GM19043 (cell line): ENCODE measurements around the gene UPK3BL2.
"Not testable (repeated sequence)": the region's sequence is repeated elsewhere in the genome, so short reads cannot be mapped to it uniquely, and the experiment has no call there.

Experiments used
- ATAC-seq: cut with Tn5 transposase; IDR thresholded peaks from one replicate; pipeline ENCODE4 v1.9.1; 2021; ENCODE audit warnings: low read depth; ENCODE audit not compliant: unreplicated experiment

Gene UPK3BL2

GRCh38 chr7:102543596-102543995 lies at the start of gene UPK3BL2:
UPK3BL2 (minus strand) TSS chr7:102543696; CDS start chr7:102543636, 60 bp downstream.
- ATAC-seq, result not testable (repeated sequence)

- peak; percentile 45 for ATAC-seq
Measured at GRCh38 chr7:102592477-102593019, 49.1 kb upstream of the UPK3BL2 start.

- not testable (repeated sequence) for ATAC-seq
Measured at GRCh38 chr7:102589857-102590256, 46.4 kb upstream of the UPK3BL2 start.

- ATAC-seq, result not testable (repeated sequence)
Measured at GRCh38 chr7:102583495-102583894, 40.0 kb upstream of the UPK3BL2 start.

- not testable (repeated sequence) for ATAC-seq
Measured at GRCh38 chr7:102581722-102582121, 38.2 kb upstream of the UPK3BL2 start.

GRCh38 chr7:102578486-102578885 lies 35.0 kb upstream of the UPK3BL2 start:
- not testable (repeated sequence) for ATAC-seq

- ATAC-seq, result not testable (repeated sequence)
Measured at GRCh38 chr7:102577315-102578240, 34.1 kb upstream of the UPK3BL2 start.

- ATAC-seq, result not testable (repeated sequence)
Measured at GRCh38 chr7:102576363-102576762, 32.9 kb upstream of the UPK3BL2 start.

GRCh38 chr7:102574607-102575006 lies 31.1 kb upstream of the UPK3BL2 start:
- ATAC-seq, result not testable (repeated sequence)

- peak; percentile 93 for ATAC-seq
Measured at GRCh38 chr7:102572261-102573239, 29.1 kb upstream of the UPK3BL2 start, which contains the start of gene POLR2J3. POLR2J3 (minus strand) TSS chr7:102572583; CDS start chr7:102572521, 62 bp downstream.

GRCh38 chr7:102568620-102569019 lies 25.1 kb upstream of the UPK3BL2 start:
- ATAC-seq, result not testable (repeated sequence)

- not testable (repeated sequence) for ATAC-seq
Measured at GRCh38 chr7:102550808-102551422, 7.4 kb upstream of the UPK3BL2 start, which contains the start of gene SPDYE2. SPDYE2 (plus strand) TSS chr7:102551226; CDS start chr7:102553256, 2,030 bp downstream.

GRCh38 chr7:102546353-102546752 lies 2.9 kb upstream of the UPK3BL2 start:
- peak; percentile 83 for ATAC-seq

- not testable (repeated sequence) for ATAC-seq
Measured at GRCh38 chr7:102545288-102545687, 1.8 kb upstream of the UPK3BL2 start.

- not testable (repeated sequence) for ATAC-seq
Measured at GRCh38 chr7:102544372-102544771, 876 bp upstream of the UPK3BL2 start.

- ATAC-seq, result not testable (repeated sequence)
Measured at GRCh38 chr7:102542771-102543170, 725 bp downstream of the UPK3BL2 start.

GRCh38 chr7:102542083-102542482 lies 1.4 kb downstream of the UPK3BL2 start:
- not testable (repeated sequence) for ATAC-seq

- ATAC-seq, result not testable (repeated sequence)
Measured at GRCh38 chr7:102540604-102541003, 2.9 kb downstream of the UPK3BL2 start.

GRCh38 chr7:102535062-102535615 lies 8.4 kb downstream of the UPK3BL2 start:
- not testable (repeated sequence) for ATAC-seq
